Erythroblast (primary cell): ENCODE data around the gene ACTL10.

ENCODE experiments used
- GATA1 ChIP-seq: IDR thresholded peaks from 2 replicates; pipeline ENCODE4 v1.6.1; 2011; ENCODE audit warnings: low read depth, mild to moderate bottlenecking, control low read depth, low read length, moderate library complexity
- POLR2A ChIP-seq: IDR thresholded peaks from 2 replicates; pipeline ENCODE4 v1.6.1; 2011; ENCODE audit warnings: mild to moderate bottlenecking, low read length

GRCh38 chr20:33687993-33688937, 21.5 kb downstream of the ACTL10 start:
- TF ChIP-seq POLR2A (no peak), GATA1 (no peak)
